Gastrocnemius medialis (tissue), 4 donors: Measurements from ENCODE around the gene G6PC1. TPM values are rescaled to one million over a fixed set of nuclear protein-coding genes. Genes with fewer than 3 reads are reported as not detected.

Source experiments
- ATAC-seq, 2 donors: fragments of 150-250 bp; one replicate each; pipeline ENCODE4 v1.9.1; 2016
- DNase-seq, 2 donors: peaks; one replicate each; pipeline ENCODE4 v3.0.0-alpha.2; 2019
- H3K27ac ChIP-seq, 4 donors: fragments of 200-600 bp; sonication (generic); 1 replicate in 1 of 4; 2 replicates in 3 of 4; pipeline ENCODE4 v1.5.1; 2016 to 2018; ENCODE audit warnings: mild to moderate bottlenecking in 2 of 4, moderate library complexity in 1 of 4
- H3K27me3 ChIP-seq, 3 donors: fragments of 200-600 bp; sonication (generic) in 2 of 3; 1 replicate in 1 of 3; 2 replicates in 2 of 3; pipeline versions ENCODE4 v1.5.1 to v1.6.0; 2016 to 2019; ENCODE audit warnings: mild to moderate bottlenecking in 1 of 3, moderate library complexity in 1 of 3
- H3K36me3 ChIP-seq, 2 donors: fragments of 200-600 bp; sonication (generic) in 1 of 2; one replicate each; pipeline ENCODE4 v1.5.1; 2017 to 2018
- H3K4me1 ChIP-seq, 2 donors: fragments of 200-600 bp; sonication (generic) in 1 of 2; one replicate each; pipeline ENCODE4 v1.5.1; 2016 to 2017; ENCODE audit warnings: mild to moderate bottlenecking in 2 of 2
- H3K4me3 ChIP-seq, 4 donors: fragments of 200-600 bp; sonication (generic) in 3 of 4; 1 replicate in 1 of 4; 2 replicates in 3 of 4; pipeline ENCODE4 v1.5.1; 2016 to 2019; ENCODE audit warnings: mild to moderate bottlenecking in 2 of 4
- H3K9me3 ChIP-seq, 3 donors: fragments of 200-600 bp; sonication (generic) in 2 of 3; 1 replicate in 1 of 3; 2 replicates in 2 of 3; pipeline ENCODE4 v1.5.1; 2016 to 2019
- POLR2A ChIP-seq, 2 donors: fragments of 450-650 bp; IDR thresholded peaks; one replicate each; pipeline ENCODE4 v1.6.1; 2017; ENCODE audit warnings: antibody characterized with exemption in 2 of 2, mild to moderate bottlenecking in 2 of 2, moderate library complexity in 2 of 2
- in situ Hi-C, 4 donors: fragments of 200-750 bp; cut with MboI; loops; one replicate each; pipeline versions ENCODE4 v1.15.0 to v1.8.0; 2017; ENCODE audit warnings: low sequenced_read_pairs in 4 of 4
- intact Hi-C: fragments of 100-400 bp; cut with DNase I; formaldehyde crosslinking; loops from one replicate; pipeline ENCODE4 v1.15.1; 2023; ENCODE audit warnings: low total_unique reads
- total RNA-seq, 4 donors: library from RNA; depleted of rRNA; stranded (reverse); fragments of >200 nt; gene quantifications; one replicate each; pipeline versions ENCODE4 v1.1.0 to v1.2.3, GENCODE V29; 2016
- TF ChIP-seq, protein P1 (sequence below), 5 experiments: fragments of 450-650 bp in 3 of 5; fragments of 200-600 bp in 2 of 5; sonication (generic) in 2 of 5; IDR thresholded peaks in 4 of 5; conservative IDR thresholded peaks in 1 of 5; 1 replicate in 4 of 5; 2 replicates in 1 of 5; pipeline ENCODE4 v1.5.1; 2016 to 2019; ENCODE audit warnings: antibody characterized with exemption in 5 of 5, mild to moderate bottlenecking in 3 of 5, moderate library complexity in 3 of 5

G6PC1 gene
- total RNA-seq, 4 donors from 2014 or later = 0.36 to 0.47 TPM; not detected in 2

DNA sequence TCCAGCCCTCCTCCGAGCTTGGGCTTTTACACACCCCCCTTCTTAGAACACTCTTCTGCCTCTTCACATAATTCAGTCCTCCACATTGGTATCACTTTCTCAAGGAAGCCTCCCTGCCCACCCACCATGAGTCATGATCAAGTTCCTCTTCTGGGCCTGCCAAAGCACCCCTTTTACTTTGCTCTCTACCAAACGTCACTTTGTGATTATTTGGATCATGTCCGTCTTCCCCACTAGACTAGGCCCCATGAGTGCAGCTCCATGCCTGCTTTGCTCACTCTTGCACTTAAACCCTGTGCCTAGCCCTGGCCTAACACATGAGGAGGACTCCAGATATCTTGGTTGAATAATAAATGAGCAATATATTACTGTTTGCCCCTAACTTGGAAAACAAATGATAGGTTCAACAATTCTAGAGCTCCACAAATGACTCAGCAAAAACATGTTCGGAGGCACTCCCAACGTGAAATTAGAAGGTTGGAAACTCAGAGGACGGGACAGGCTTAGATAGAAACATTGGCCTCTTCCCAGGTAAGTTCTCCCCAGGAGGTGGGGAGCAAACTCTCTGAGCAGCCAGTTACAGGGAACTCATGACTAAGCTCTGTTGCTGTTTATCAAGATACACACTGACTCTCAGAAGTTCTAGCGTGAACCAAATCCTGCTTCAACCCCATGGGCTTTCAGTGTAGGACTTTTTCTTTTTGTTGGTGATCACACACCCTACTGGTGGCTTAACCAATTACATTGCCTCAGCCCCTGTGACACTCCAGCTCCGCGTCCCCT lies 28.3 kb downstream of the G6PC1 start:
- Histone ChIP-seq H3K27me3 (peaks cover 0 to 4% (median 0%) of the 10 kb centered on the region in 3 donors), H3K36me3 (no peaks in the 10 kb centered on the region), H3K4me1 (peaks cover 0 to 6% of the 10 kb centered on the region in 2 donors), H3K4me3 (no peak overlapping the region), H3K9me3 (no peaks in the 10 kb centered on the region), H3K27ac (peak overlapping the region; percentile 17 to 71 (median 52))
- ATAC-seq = peak; percentile 92 to 93
- TF ChIP-seq POLR2A (IDR thresholded peaks at IDR 0.05) = no peak
- TF ChIP-seq, protein P1, sequence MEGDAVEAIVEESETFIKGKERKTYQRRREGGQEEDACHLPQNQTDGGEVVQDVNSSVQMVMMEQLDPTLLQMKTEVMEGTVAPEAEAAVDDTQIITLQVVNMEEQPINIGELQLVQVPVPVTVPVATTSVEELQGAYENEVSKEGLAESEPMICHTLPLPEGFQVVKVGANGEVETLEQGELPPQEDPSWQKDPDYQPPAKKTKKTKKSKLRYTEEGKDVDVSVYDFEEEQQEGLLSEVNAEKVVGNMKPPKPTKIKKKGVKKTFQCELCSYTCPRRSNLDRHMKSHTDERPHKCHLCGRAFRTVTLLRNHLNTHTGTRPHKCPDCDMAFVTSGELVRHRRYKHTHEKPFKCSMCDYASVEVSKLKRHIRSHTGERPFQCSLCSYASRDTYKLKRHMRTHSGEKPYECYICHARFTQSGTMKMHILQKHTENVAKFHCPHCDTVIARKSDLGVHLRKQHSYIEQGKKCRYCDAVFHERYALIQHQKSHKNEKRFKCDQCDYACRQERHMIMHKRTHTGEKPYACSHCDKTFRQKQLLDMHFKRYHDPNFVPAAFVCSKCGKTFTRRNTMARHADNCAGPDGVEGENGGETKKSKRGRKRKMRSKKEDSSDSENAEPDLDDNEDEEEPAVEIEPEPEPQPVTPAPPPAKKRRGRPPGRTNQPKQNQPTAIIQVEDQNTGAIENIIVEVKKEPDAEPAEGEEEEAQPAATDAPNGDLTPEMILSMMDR (IDR thresholded peaks at IDR 0.05 in 4 of 5, conservative IDR thresholded peaks at IDR 0.05 in 1 of 5) = peak in 4 of 5 experiments; percentile 46 to 62 (median 56)
- intact Hi-C loops (loop anchor here (2.0 kb wide), 1 partner anchor 86 kb away; no protein-coding TSS in a partner anchor), in situ Hi-C loops (loop anchor here in 3 of 4 donors (5.0 to 25.0 kb wide), 3 partner anchors 84 to 217 kb away; partner anchors contain the start of gene AOC2 (in 3 of the 3))
- DNase-seq = peak; percentile 5 to 19

- DNase-seq = no peak
- Histone ChIP-seq H3K9me3 (no peaks in the 10 kb centered on the region), H3K36me3 (no peaks in the 10 kb centered on the region), H3K27me3 (peaks cover 0 to 4% (median 0%) of the 10 kb centered on the region in 3 donors), H3K4me1 (peaks cover 0 to 6% of the 10 kb centered on the region in 2 donors), H3K27ac (no peak overlapping the region), H3K4me3 (no peak overlapping the region)
- in situ Hi-C loops (loop anchor here in 3 of 4 donors (5.0 to 25.0 kb wide), 3 partner anchors 85 to 217 kb away; partner anchors contain the start of gene AOC2 (in 3 of the 3)), intact Hi-C loops (loop anchor here (2.0 kb wide), 1 partner anchor 87 kb away; no protein-coding TSS in a partner anchor)
- ATAC-seq = no peak
- no peak for TF ChIP-seq POLR2A (IDR thresholded peaks at IDR 0.05)
- TF ChIP-seq, protein P1 (IDR thresholded peaks at IDR 0.05 in 4 of 5, conservative IDR thresholded peaks at IDR 0.05 in 1 of 5) = no peak
These were observed 28.9 kb downstream of the G6PC1 start for GRCh38 chr17:42929497-42929844.

GRCh38 chr17:42937712-42938596 lies 37.4 kb downstream of the G6PC1 start:
- no peaks in the 10 kb centered on the region for H3K9me3 ChIP-seq
- no peaks in the 10 kb centered on the region for H3K4me1 ChIP-seq
- DNase-seq (no peak), ATAC-seq (peak; percentile 47 to 53)
- H3K27me3 ChIP-seq = no peaks in the 10 kb centered on the region
- H3K27ac ChIP-seq = no peak overlapping the region
- in situ Hi-C loops = loop anchor here in 2 of 4 donors (5.0 to 25.0 kb wide), 2 partner anchors 96 to 226 kb away; partner anchors contain the start of gene AOC2 (in 1 of the 2)
- H3K4me3 ChIP-seq = no peak overlapping the region
- intact Hi-C loops = loop anchor here (1.0 kb wide), 1 partner anchor 95 kb away; no protein-coding TSS in a partner anchor
- H3K36me3 ChIP-seq = no peaks in the 10 kb centered on the region
- no peak for TF ChIP-seq POLR2A (IDR thresholded peaks at IDR 0.05)
- TF ChIP-seq, protein P1 (IDR thresholded peaks at IDR 0.05 in 4 of 5, conservative IDR thresholded peaks at IDR 0.05 in 1 of 5) = peak; percentile 21 to 65 (median 59)

DNA sequence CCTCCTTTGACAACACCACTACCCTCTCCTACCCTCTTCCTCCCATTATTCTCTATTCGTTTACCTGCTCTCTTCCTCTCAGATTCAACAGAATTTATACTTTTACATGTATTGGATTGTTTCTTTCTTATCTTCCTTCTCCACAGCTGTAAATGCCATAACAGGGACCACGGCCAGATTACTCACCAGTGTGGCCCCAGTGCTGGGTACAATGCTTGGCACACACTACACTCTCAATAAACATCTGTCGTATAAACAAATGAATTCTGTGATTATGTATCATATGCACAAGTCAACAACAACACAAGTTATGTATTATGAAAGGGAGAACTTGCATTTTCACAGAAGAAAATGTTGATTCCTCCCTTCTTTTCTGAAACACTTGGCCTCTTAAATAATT lies 43.6 kb downstream of the G6PC1 start:
- intact Hi-C loops = no loop called here

More for the DNA sequence above, 43.6 kb downstream of the G6PC1 start:
- Histone ChIP-seq H3K4me3 (no peak overlapping the region), H3K27ac (no peak overlapping the region), H3K9me3 (no peaks in the 10 kb centered on the region), H3K36me3 (peaks cover 0 to 14% of the 10 kb centered on the region in 2 donors), H3K27me3 (no peaks in the 10 kb centered on the region), H3K4me1 (no peaks in the 10 kb centered on the region)
- ATAC-seq (no peak), DNase-seq (no peak)
- in situ Hi-C loops = loop anchor here in 1 of 4 donors (25.0 kb wide), 1 partner anchor 232 kb away; no protein-coding TSS in a partner anchor
- TF ChIP-seq, protein P1 (IDR thresholded peaks at IDR 0.05 in 4 of 5, conservative IDR thresholded peaks at IDR 0.05 in 1 of 5) = no peak
- no peak for TF ChIP-seq POLR2A (IDR thresholded peaks at IDR 0.05)
